ENCODE measurements around the gene LRRC37B.
"Not testable (repeated sequence)": the region's sequence is repeated elsewhere in the genome, so short reads cannot be mapped to it uniquely, and the experiment has no call there.

LRRC37B gene

GRCh38 chr17:32086833-32087232 lies 79.7 kb downstream of the LRRC37B start:
- H3K4me3 ChIP-seq (ENCODE audit: low read depth, low read length) = not testable (repeated sequence)

- H3K4me3 ChIP-seq (ENCODE audit: low read depth, low read length) = not testable (repeated sequence)
Measured at GRCh38 chr17:32092062-32092461, 84.9 kb downstream of the LRRC37B start.

DNA sequence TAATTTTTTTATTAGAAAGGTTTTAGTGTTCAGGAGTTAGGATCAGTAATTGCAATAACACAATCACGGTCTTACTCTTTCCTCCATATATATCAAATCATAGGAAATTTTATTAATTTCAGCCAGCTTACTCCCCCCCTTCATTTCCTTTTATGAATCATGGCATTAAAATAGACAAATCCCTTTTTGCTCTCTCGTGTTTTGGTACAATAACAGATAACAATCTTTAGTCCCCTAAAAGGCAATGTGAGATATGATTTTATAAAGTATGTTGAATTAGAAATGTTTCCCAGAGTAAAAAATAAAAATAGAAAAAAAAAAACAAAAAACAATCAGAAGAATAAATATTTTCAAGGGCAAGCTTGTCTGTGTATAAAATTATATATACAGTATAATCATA lies 92.5 kb downstream of the LRRC37B start:
- no peak overlapping the region for H3K4me3 ChIP-seq (ENCODE audit: low read depth, low read length)

GRCh38 chr17:32100323-32100722 lies 93.1 kb downstream of the LRRC37B start:
- H3K4me3 ChIP-seq (ENCODE audit: low read depth, low read length) = not testable (repeated sequence)

- no peak overlapping the region for H3K4me3 ChIP-seq (ENCODE audit: low read depth, low read length)
Measured at GRCh38 chr17:32100971-32101631, 93.9 kb downstream of the LRRC37B start.

DNA sequence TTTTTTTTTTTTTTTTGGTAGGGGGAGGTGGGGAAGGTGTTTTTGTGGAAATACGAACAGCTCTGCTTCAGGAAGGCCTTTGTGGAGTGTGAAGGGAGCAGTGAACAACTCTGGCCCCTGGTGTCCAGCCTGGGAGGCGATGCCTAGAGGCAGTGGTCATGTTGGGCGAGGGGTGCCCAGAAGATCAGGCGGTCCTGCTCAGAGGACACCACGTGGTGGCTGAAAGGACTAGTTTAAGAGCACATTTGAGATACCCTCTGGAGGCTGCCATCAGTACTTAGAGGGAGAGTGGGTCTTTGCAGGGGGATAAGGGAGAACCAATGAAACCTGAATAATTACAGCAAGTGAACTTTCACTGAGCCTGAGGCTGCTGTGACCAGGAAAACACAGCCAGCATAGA lies 95.0 kb downstream of the LRRC37B start:
- no peak overlapping the region for H3K4me3 ChIP-seq (ENCODE audit: low read depth, low read length)

DNA sequence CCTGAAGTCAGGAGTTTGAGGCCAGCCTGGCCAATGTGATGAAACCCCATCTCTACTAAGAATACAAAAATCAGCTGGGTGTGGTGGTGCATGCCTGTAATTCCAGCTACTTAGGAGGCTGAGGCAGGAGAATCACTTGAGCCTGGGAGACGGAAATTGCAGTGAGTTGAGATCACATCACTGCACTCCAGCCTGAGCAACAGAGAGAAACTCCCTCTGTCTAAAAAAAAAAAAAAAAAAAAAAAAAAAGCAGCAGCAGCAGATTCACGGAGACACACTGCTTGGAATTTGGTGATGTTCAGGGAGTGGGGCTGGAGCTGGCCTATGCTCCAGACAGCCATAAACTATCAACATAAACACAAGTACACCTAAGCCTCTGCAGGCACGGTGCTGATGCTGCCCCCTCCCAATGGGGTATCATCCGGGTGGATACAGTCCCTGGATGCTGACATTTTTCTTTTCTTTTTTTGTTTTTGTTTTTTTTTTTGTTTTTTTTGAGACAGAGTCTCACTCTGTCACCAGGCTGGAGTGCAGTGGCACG lies 95.5 kb downstream of the LRRC37B start:
- no peak overlapping the region for H3K4me3 ChIP-seq (ENCODE audit: low read depth, low read length)
